Measurements from ENCODE around the gene ORM1.

Gene ORM1

GRCh38 chr9:114303571-114303970 is 19.3 kb upstream of the ORM1 start:
- CTCF ChIA-PET = interaction anchor here (0.7 to 0.9 kb wide), 2 partner anchors 10 to 232 kb away, joined by 3 to 4 read pairs; no protein-coding TSS in a partner anchor
- POLR2A ChIA-PET = no interaction called here
- TF ChIP-seq L3MBTL2 (conservative IDR thresholded peaks at IDR 0.05) (no peak), FOXK2 (IDR thresholded peaks at IDR 0.05) (no peak), ELF4 (IDR thresholded peaks at IDR 0.05) (no peak), ARNT (IDR thresholded peaks at IDR 0.05) (no peak), ZNF384 (IDR thresholded peaks at IDR 0.05) (no peak), BHLHE40 (IDR thresholded peaks at IDR 0.05; ENCODE audit: borderline replicate concordance) (no peak), SUZ12 (IDR thresholded peaks at IDR 0.05) (no peak), FOXM1 (IDR thresholded peaks at IDR 0.05; ENCODE audit: borderline replicate concordance) (no peak), HDGF (IDR thresholded peaks at IDR 0.05; ENCODE audit: borderline replicate concordance) (no peak), PKNOX1 (IDR thresholded peaks at IDR 0.05) (no peak), TARDBP (IDR thresholded peaks at IDR 0.05) (no peak), SP1 (IDR thresholded peaks at IDR 0.05) (no peak), NFRKB (IDR thresholded peaks at IDR 0.05) (no peak), LEF1 (IDR thresholded peaks at IDR 0.05; ENCODE audit: borderline replicate concordance) (no peak), CTBP1 (IDR thresholded peaks at IDR 0.05; ENCODE audit: borderline replicate concordance) (no peak), FOXA1 (IDR thresholded peaks at IDR 0.05) (no peak)
- no peak for DNase-seq (ENCODE audit: extremely low spot score)

GRCh38 chr9:114303977-114304376 is 18.9 kb upstream of the ORM1 start:
- DNase-seq (ENCODE audit: extremely low spot score) = no peak
- POLR2A ChIA-PET = no interaction called here
- CTCF ChIA-PET = interaction anchor here (0.9 to 1.1 kb wide), 2 partner anchors 9 to 16 kb away, joined by 3 read pairs; no protein-coding TSS in a partner anchor
- TF ChIP-seq NFRKB (IDR thresholded peaks at IDR 0.05) = no peak
- TF ChIP-seq TARDBP (IDR thresholded peaks at IDR 0.05) = no peak
- TF ChIP-seq HDGF (IDR thresholded peaks at IDR 0.05; ENCODE audit: borderline replicate concordance) = no peak
- TF ChIP-seq BHLHE40 (IDR thresholded peaks at IDR 0.05; ENCODE audit: borderline replicate concordance) = no peak
- no peak for TF ChIP-seq LEF1 (IDR thresholded peaks at IDR 0.05; ENCODE audit: borderline replicate concordance)
- TF ChIP-seq FOXM1 (IDR thresholded peaks at IDR 0.05; ENCODE audit: borderline replicate concordance) = no peak
- no peak for TF ChIP-seq FOXK2 (IDR thresholded peaks at IDR 0.05)
- TF ChIP-seq PKNOX1 (IDR thresholded peaks at IDR 0.05) = no peak
- TF ChIP-seq ELF4 (IDR thresholded peaks at IDR 0.05) = no peak
- no peak for TF ChIP-seq CTBP1 (IDR thresholded peaks at IDR 0.05; ENCODE audit: borderline replicate concordance)
- no peak for TF ChIP-seq ZNF384 (IDR thresholded peaks at IDR 0.05)
- no peak for TF ChIP-seq SP1 (IDR thresholded peaks at IDR 0.05)
- no peak for TF ChIP-seq L3MBTL2 (conservative IDR thresholded peaks at IDR 0.05)
- no peak for TF ChIP-seq FOXA1 (IDR thresholded peaks at IDR 0.05)
- no peak for TF ChIP-seq SUZ12 (IDR thresholded peaks at IDR 0.05)
- TF ChIP-seq ARNT (IDR thresholded peaks at IDR 0.05) = no peak

GRCh38 chr9:114304416-114305188 is 18.3 kb upstream of the ORM1 start:
- no peak for DNase-seq (ENCODE audit: extremely low spot score)
- TF ChIP-seq ARNT (IDR thresholded peaks at IDR 0.05) (no peak), ELF4 (IDR thresholded peaks at IDR 0.05) (no peak), NFRKB (IDR thresholded peaks at IDR 0.05) (no peak), LEF1 (IDR thresholded peaks at IDR 0.05; ENCODE audit: borderline replicate concordance) (no peak), SUZ12 (IDR thresholded peaks at IDR 0.05) (no peak), ZNF384 (IDR thresholded peaks at IDR 0.05) (no peak), HDGF (IDR thresholded peaks at IDR 0.05; ENCODE audit: borderline replicate concordance) (no peak), FOXK2 (IDR thresholded peaks at IDR 0.05) (no peak), FOXA1 (IDR thresholded peaks at IDR 0.05) (no peak), SP1 (IDR thresholded peaks at IDR 0.05) (no peak), PKNOX1 (IDR thresholded peaks at IDR 0.05) (no peak), FOXM1 (IDR thresholded peaks at IDR 0.05; ENCODE audit: borderline replicate concordance) (no peak), CTBP1 (IDR thresholded peaks at IDR 0.05; ENCODE audit: borderline replicate concordance) (no peak), L3MBTL2 (conservative IDR thresholded peaks at IDR 0.05) (no peak), BHLHE40 (IDR thresholded peaks at IDR 0.05; ENCODE audit: borderline replicate concordance) (no peak), TARDBP (IDR thresholded peaks at IDR 0.05) (no peak)
- ChIA-PET CTCF (interaction anchor here (0.6 to 1.1 kb wide), 6 partner anchors 9 to 331 kb away, joined by 3 to 4 read pairs (median 3); no protein-coding TSS in a partner anchor), POLR2A (no interaction called here)

- DNase-seq (ENCODE audit: extremely low spot score) = no peak
- no peak for TF ChIP-seq ZNF384 (IDR thresholded peaks at IDR 0.05)
- TF ChIP-seq FOXM1 (IDR thresholded peaks at IDR 0.05; ENCODE audit: borderline replicate concordance) = no peak
- TF ChIP-seq SUZ12 (IDR thresholded peaks at IDR 0.05) = no peak
- TF ChIP-seq L3MBTL2 (conservative IDR thresholded peaks at IDR 0.05) = no peak
- no peak for TF ChIP-seq SP1 (IDR thresholded peaks at IDR 0.05)
- TF ChIP-seq NFRKB (IDR thresholded peaks at IDR 0.05) = no peak
- no peak for TF ChIP-seq FOXA1 (IDR thresholded peaks at IDR 0.05)
- no peak for TF ChIP-seq HDGF (IDR thresholded peaks at IDR 0.05; ENCODE audit: borderline replicate concordance)
- ChIA-PET POLR2A (no interaction called here), CTCF (interaction anchor here (0.6 to 1.0 kb wide), 2 partner anchors 17 to 225 kb away, joined by 3 read pairs; no protein-coding TSS in a partner anchor)
Measured at GRCh38 chr9:114307899-114308267, 15.0 kb upstream of the ORM1 start.

GRCh38 chr9:114308361-114308950 is 14.4 kb upstream of the ORM1 start:
- CTCF ChIA-PET = interaction anchor here (0.6 to 1.0 kb wide), 2 partner anchors 226 to 1034 kb away, joined by 3 read pairs; no protein-coding TSS in a partner anchor
- TF ChIP-seq FOXK2 (IDR thresholded peaks at IDR 0.05) (no peak), ARNT (IDR thresholded peaks at IDR 0.05) (no peak), BHLHE40 (IDR thresholded peaks at IDR 0.05; ENCODE audit: borderline replicate concordance) (no peak), ZNF384 (IDR thresholded peaks at IDR 0.05) (no peak), SUZ12 (IDR thresholded peaks at IDR 0.05) (no peak)

More at GRCh38 chr9:114308361-114308950, 14.4 kb upstream of the ORM1 start:
- DNase-seq (ENCODE audit: extremely low spot score) = no peak
- POLR2A ChIA-PET = no interaction called here

All from HEK293T (cell line).